SK-N-MC (cell line): ENCODE data around the gene LRRC4C.

Experiments
- EZH2 ChIP-seq: fragments of 200-600 bp; sonication (generic); IDR thresholded peaks from one replicate; pipeline ENCODE4 v1.6.1; 2017; ENCODE audit warnings: antibody characterized with exemption
- POLR2AphosphoS5 ChIP-seq: IDR thresholded peaks from 2 replicates; pipeline ENCODE4 v1.6.1; 2012; ENCODE audit warnings: mild to moderate bottlenecking, low read depth, low read length, borderline replicate concordance

GRCh38 chr11:40190294-40190693, 1269.2 kb downstream of the LRRC4C start:
- TF ChIP-seq POLR2AphosphoS5 (no peak), EZH2 (no peak)
